Esophagus mucosa (tissue), 1 donor: Measurements from ENCODE around the gene ZBTB46. TPM values are rescaled to one million over a fixed set of nuclear protein-coding genes. Genes with fewer than 3 reads are reported as not detected.
"Not testable (repeated sequence)": the region's sequence is repeated elsewhere in the genome, so short reads cannot be mapped to it uniquely, and the experiment has no call there.

Experiments
- ATAC-seq: fragments of 200-7000 bp; cut with Tn5 transposase; one replicate; pipeline ENCODE4 v1.9.1; 2020
- total RNA-seq: library from RNA; stranded (reverse); gene quantifications from one replicate; pipeline ENCODE4 v1.2.4, GENCODE V29; 2023
- donor health status: DM: yes; HTN: yes; CAD: no.

ZBTB46 gene
- total RNA-seq, 1 donor from 2014 or later, result 1.7 TPM

DNA sequence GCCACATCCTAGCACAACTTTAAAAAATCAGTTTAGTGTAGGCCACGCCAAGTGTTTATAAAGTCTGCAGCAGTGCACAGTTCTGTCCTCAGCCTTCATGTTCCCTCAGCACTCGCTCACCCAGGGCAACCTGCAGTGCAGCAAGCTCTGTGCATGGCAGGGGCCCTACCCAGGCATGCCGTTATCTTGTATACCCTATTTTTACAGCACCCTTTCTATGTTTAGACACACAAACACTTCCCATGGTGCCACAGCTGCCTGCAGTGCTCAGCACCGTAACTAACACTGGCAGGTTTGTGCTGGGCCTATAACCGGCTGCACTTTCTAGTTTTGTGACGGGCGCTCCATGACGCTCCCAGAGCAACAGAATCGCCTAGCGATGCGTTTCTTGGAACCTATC lies 43.8 kb downstream of the ZBTB46 start:
- ATAC-seq, result no peak

DNA sequence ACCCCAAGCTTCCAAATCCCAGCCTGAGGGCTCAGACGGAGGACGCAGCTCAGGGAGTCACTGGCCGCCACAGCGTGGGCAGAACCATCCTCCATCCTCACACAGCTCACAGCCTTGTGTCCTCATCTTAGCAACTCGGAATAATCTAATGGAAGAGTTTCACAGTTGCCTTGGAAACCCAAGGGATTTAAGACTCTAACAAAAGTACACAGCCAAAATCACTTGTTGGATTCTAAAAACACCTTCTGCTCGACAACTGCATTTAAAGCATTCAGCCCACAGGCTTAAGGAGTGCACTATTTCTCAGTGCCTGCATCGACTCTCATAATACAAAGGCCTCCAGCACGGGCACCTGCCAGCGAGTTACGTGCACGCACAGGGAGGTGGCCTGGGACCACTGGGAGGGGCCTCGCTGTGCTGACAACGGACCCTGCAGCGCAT lies 45.4 kb downstream of the ZBTB46 start:
- ATAC-seq, result no peak

DNA sequence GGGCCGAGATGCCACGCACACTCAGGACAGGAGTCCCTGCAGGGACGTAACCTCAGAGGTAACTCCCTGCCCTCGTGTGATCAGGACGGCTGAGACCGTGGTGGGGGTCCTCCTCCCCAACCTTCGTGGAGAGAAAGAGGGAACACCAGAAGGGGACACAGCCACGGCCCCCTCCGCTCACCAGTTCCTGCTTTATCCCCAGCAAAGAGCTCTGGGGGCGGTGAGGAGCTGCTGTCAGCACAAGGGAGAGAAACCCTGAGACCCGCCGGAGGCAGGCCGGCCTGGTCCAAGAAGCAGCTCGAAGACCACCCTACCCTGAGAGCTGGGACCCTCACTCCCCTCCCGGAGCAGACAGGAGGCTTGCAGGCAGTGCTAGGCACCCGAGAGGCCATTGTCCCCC lies 47.1 kb downstream of the ZBTB46 start:
- no peak for ATAC-seq

DNA sequence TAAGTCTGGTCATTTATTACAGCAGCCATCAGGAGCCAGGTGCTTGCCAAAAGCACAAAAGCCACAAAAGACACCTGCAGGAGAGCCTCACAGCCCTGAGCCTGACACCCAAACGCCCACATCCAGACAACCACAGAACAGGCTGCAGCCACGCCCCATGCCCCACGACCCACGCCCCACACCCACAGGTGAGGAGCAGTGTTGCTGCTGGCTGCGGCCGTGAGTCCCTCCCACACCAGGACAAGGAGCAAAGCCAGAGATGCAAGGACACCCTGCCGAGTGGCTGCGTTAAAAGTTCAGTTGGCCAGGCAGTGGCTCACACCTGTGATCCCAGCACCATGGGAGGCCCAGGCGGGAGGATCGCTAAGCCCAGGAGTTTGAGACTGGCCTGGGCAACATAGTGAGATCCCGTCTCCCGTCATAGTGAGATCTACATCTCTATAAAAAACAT lies 48.5 kb downstream of the ZBTB46 start:
- ATAC-seq, result no peak

DNA sequence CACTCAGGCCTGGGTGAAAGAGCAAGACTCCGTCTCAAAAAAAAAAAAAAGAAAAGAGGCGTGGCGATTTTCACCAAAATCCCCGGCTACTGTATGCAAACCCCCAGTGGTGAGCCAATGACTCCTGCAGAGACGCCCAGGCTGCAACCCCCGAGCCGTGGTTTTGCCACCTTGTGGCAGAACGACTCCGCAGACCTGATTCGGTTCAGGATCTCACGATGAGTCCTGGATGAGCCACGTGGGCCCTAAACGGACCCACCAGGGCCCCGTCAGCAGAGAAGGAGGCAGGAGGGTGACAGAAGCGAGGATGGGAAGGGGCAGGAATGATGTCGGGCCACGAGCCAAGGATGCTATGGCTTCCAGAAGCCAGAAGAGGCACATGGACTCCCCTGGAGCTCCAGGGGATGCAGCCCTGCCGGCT lies 49.0 kb downstream of the ZBTB46 start:
- ATAC-seq, result no peak

DNA sequence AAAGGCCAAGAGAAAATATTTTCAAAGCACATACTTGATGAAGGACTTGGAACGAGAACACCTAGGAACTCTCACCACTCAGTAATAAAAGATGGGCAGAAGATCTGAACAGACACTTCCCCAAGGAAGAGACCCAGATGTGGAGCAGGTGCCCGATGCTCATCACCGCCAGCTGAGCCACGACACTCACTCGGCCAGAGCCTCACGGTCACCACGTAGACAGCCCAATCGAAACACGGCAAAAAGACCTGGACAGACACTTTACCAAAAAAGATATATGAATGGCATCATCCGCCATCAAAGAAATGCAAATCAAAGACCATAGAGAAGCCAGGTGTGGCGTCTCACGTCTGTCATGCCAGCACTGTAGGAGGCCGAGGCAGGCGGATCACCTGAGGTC lies 49.9 kb downstream of the ZBTB46 start:
- ATAC-seq, result no peak

DNA sequence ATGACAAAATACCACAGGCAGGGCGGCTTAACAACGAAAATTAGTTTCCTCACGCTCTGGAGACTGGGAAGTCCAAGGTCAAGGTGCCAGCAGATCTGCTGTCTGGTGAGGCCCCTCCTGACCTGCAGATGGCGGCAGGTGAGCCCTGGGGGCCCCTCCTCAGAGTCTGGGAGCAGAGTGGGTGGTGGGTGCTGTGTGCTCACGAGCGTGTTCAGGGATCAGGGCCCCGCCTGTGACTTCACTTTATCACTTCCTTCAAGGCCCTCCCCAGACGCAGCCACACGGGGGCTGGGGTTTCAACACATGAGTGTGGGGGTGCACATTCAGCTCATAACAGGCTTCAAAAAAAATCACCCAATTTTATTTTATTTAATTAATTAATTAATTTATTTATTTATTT lies 52.2 kb downstream of the ZBTB46 start:
- no peak for ATAC-seq

DNA sequence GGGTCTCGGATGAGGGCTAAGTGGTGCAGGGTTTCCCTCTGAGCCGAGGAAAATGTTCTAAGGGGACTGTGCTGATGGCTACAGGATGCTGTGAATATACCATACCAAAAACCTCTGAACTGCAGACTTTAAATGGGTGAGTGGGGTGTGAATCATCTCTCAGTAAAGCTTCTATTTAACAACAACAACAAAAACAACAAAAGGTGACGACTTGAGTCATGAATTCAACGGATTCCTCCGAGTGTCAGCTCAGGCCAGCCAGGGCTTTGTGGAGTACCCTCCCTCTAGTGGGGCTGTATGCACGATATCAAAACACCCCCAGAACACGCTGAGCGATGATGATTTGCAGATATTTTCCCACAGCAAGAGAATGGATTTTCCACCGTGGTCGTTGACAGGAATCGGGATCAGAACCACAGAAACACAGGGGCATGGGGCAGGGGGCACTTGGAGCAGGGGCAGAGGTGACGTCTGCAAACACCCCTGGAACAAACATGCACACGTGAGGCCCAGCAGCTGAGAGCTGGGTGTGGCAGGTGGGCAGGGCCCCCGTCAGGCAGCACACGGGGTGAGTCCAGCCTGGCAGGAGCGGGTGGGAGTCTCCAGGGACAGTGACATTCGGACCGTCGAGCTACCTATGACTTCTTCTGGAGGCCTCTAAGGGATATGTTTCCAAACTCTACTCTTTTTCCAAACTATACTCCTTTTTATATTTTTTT lies 52.9 kb downstream of the ZBTB46 start:
- no peak for ATAC-seq

DNA sequence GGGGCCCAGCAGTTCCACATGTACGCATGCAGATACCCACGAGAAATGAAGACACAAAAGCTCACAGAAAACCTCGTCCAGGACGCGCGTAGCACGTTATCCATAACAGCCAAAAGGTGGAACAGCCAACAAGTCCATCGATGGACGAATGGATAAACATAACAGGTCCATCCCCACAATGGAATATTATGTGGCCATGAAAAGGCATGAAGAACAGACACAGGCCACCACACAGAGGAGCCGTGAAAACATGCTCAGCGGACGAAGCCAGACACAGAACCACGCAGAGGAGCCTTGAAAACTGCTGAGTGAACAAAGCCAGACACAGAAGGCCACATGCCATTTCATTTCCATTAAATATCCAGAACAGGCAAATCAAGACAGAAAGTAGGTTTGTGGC lies 53.5 kb downstream of the ZBTB46 start:
- no peak for ATAC-seq

DNA sequence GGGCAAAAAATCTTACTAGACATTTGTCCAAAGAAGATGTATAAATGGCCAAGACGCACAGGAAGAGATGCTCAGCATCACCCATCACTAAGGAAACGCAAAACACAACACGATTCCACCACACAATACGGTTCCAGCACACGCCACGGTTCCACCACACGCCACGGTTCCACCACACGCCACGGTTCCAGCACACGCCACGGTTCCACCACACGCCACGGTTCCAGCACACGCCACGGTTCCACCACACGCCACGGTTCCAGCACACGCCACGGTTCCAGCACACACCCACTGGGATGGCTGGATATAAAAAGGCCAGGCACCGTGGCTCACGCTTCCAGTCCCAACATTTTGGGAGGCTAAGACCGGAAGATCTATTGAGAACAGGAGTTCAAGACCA lies 54.2 kb downstream of the ZBTB46 start:
- ATAC-seq, result not testable (repeated sequence)

DNA sequence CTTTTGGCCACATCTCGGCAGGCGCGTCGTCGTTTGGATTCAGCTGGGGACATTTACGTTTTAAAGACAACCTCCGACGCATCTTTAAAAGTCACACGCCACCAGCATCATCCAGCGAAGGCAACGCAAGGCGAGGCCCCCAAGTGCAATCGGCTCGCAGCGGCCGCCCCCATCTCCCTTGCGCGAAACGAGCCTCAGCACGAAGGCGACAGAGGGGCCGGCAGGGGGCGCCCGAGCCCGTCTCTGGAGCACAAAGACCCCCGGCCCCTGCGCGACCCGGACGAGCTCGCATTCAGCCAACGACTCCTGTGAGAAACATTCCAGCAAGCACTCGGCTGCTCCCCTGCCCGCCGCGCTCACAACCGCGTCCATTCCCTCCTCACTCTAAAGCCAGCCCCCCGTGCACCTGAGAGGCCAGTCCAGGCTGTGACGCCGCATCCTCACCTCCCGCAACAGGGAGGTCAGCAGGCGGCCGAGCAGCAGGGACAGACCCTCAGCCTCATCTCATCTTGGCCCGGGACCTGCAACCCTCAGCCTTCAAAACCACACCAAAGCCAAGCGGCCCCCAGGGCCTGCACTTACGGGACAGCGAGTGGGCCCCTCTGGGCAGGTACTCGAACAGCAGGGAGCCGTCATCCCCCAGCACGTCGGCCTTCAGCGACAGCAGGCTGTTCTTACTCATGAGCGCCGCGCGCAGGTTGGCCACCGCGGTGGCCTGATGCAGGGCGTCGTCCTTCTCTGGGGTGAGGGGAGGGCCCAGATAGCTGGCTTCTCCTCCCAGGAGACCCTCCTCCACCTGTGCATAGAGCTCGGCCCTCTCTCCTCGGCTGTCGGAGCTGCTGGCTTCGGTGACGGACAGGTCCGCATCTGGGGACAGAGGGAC lies 55.7 kb downstream of the ZBTB46 start:
- ATAC-seq, result no peak

DNA sequence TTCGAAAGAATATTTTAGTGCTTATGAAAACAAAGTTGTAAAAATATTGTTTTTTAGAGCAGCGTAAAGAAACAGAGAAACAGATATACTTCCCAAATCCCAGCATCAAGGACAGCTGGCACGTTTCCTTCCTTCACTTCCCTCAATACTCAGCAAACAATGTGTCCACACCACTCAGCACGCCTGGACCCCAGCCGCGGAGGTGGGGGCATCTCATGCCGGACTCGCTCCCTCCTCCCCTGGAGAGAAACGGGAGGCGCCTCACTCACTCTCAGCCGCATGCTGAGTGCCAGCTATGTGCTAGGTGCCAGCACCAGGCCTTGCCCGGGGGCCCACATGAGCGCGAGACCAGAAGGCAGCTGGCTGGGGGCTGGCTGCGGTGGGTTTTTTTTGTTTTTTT lies 56.8 kb downstream of the ZBTB46 start:
- ATAC-seq, result no peak

DNA sequence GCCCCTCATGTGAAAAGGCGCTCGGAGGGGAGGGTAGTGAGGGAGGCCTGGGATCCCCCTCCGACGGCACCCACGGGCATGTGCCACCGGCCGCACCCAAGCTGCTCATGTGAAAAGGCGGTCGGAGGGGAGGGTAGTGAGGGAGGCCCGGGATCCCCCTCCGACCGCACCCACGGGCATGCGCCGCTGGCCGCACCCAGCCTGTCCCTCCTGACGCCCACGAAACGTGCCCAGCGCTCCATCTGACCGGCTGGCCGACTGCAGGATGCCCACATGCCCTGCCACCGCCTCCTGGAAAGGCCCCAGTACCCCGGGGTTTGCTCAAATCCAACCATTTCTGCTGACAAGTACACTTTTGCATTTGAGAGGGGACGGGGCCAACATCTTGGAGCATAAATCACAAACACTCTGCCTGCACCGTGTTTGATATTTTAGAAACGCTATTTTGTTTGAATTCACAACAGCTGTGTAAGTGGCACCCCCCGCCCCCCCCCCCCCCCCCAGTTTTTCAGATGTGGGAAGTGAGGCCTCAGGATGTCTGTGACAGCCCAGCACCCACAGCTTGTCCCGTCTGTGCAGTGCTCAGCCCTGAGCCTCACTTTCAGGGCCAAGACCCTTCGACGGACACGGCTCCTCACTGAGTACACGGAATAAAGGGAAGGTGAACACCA lies 57.4 kb downstream of the ZBTB46 start:
- ATAC-seq, result peak; percentile 14

DNA sequence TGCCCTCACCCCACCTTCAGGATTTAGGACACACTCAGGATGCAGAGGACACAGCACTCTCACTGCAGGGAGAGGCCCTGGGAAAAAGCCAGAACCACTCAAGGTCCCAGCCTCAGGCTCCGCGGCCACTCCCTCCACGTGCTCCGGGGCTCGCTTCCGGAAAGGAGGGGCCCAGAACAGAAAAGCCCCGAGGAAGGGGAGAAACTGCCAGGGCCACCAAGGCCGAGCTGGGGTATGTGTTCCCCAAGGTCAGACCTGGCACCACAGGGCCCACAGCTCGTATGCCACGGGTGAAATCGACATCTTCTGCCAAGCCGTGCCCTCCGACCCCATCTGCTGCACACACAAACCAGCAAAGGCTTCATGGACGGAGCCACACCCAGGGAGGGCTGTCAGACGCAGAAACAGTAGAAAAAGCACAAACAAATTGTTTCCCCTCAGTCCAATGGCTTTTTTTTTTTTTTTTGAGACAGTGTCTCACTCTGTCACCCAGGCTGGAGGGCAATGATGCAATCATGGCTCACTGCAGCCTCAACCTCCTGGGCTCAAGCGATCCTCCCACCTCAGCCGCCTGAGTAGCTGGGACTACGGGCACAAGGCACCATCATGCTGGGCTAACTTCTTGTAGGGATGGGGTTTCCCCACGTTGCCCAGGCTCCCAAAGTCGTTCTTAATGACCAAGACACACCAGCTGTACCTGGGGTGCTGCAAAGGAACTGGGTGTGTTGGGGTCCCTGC lies 58.1 kb downstream of the ZBTB46 start:
- ATAC-seq, result peak; percentile 58

DNA sequence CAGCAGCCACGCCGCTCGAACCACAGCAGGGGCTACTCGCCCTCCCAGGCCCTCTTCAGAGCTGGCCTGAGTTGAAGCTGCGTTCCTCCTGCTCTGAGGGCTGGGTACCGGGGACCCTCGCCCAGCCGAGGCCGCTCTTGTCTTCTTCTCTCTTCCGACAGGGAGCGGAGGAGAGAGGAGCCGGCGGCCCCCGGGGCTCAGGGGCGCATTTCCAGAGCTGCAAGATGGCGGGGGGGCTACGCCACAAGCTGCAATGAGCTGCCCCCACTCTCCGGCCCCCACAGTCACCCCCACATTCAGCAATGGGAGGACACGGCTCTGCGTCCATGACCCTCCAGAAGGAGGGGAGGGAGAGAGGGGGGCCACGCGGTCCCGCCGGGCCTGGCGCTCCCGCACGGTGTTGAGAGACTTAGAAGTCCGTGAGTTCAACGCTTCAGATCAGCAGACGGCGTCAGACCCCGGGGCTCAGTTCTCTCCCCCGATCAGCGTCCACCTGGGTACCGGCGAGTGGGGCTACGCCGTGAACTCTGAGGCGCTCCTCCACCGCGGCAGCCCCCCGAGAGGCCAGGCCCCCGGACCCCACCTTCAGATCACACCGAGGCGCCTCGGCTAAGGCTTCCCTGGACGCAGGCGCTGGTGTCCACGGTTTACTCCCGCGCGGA lies 59.9 kb downstream of the ZBTB46 start:
- ATAC-seq, result no peak

DNA sequence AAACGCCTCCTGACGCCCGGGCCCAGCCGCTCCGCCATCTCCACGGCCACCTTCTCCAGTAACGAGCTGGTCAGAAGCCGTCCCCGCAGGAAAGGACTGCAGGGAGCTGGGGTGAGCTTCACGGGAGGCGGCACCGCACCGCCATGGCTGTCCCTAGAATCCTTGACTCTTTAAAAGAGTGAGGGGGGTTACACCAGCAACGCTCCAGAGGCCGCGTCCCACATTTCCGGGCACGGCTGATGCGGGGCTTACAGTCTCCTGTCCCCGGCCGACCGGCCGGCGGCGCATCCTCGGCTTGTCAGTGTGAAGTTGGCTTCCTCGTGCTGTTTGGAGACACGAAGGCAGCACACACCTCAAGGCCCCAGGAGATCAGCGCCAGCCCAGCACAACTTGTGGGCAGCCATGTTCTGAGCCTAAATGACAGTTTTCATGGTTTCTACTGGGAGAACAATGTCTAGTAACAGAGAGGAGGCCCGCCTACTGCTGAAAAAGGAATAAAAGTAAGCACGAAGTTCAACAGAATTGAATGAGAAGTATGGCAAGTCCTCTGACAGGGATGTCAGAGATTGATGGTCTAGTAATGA lies 61.1 kb downstream of the ZBTB46 start:
- no peak for ATAC-seq

DNA sequence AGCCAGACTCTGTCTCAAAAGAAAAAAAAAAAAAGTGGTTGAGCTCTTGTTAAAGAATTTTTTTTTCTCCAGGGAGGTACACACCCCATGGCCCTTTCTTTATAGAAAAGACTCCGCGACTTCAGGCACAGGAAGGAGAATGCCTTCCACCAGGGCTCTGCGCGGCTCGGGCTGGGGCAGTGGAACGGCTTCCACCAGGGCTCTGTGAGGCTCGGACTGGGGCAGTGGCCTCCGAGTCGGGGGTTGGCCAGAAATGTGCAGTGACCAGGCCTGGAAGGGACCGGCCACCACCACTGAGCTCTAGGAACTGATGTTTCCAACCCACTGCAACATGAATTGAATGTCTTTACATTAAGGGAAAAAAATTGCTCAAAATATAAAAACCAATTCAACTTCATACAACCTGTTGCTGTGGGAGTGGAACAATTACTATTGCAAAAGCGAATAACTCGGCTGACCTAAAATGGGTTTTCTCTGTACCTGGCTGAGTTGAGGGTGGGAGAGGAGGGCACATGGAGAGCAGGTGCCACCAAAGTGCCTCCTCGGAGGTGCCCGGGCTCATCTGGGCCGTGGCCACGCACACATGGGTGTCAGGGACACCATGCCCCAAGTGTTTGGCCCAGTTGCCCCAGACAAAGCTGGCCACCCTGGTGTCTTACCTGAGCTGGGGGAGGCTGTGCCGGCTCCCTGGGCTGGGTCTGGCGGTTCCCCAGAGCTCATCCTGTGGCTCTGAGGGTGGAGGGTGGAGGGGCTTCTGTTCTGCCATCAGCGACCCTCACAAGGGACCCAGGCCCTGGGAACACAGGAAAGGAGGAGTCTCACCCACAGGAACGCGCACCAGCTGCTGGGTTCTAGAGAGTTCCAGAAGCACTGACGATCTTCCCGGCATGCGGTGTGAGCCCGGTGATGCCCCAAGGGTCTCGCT lies 62.2 kb downstream of the ZBTB46 start:
- no peak for ATAC-seq

DNA sequence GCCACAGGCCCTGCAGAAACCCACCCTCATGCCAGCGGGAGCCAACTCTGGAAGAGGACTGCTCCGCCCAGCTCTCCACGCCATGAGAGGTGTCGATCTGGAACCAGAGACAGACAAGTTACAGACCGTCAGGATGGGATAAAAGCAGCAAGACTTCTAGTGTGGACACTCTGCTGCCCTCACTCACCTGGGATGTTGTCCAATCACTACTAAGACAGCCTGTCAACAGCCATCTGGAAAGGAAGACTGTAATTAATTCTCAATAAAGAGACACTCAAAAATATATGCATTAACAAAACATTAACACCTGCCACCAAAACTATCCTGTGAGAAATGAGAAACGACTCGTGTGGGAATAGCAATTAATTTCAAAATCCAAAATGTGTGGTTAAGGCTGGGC lies 63.2 kb downstream of the ZBTB46 start:
- ATAC-seq, result no peak

DNA sequence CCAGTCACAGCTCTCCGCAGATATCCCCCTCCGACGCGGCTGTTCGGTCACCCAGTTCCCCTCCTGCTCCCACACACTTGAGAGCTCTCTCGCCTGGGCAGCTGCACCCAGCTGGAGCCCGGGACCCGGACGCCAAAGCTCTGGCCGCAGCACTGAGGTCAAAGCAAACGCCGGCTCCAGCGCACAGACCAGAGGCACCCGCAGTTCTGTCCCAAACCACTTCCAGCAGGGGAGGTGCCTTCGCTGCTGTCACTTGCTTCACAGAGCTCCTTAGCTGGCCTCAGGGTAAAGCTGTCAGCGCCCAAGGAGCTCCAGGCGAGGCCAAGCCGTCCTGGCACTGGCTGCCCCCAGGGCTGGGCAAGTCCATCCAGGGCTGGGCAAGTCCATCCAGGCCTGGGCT lies 63.6 kb downstream of the ZBTB46 start:
- no peak for ATAC-seq

DNA sequence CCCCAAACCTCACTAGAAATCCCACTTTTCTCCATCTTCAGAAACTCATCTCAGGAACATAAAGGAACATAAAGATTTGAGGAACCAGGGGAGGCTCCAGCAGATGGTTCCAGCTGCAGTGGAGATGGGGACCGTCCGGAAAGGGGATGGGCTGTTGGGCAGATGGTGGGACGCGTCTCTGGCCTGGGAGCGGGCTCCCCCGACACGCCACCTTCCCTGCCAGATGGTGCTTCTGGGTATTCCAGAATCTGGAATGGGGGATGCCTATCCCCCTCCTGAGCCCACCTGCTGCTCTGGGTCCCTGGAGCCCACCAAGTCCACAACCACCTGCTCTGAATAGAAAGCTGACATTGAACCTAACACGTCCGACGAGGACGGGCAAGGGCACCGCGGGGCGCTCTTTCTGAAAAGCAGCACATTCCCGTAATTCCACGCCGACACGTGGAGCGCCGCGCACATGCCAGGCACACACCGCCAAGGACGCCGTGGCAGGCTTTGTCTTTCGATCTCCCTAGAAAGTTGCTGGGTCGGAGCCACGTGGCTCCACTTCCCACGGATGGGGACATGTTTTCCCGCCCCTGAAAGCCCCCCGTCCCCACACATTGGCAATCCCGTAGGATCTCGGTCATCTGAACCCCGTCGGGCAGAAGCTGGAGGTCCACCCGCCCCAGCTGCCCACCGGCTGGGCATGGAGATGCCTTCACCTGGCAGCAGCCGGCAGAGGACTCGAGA lies 64.2 kb downstream of the ZBTB46 start:
- no peak for ATAC-seq
